ENCODE data around the gene KLHL17.

GRCh38 chr1:951364-951763 is 9.0 kb upstream of the KLHL17 start:
- TF ChIP-seq CTCF (IDR thresholded peaks at IDR 0.05 in 4 of 5, conservative IDR thresholded peaks at IDR 0.05 in 1 of 5) (no peak), POLR2A (IDR thresholded peaks at IDR 0.05) (no peak)
